ENCODE results near the gene ACAD10.

DNA sequence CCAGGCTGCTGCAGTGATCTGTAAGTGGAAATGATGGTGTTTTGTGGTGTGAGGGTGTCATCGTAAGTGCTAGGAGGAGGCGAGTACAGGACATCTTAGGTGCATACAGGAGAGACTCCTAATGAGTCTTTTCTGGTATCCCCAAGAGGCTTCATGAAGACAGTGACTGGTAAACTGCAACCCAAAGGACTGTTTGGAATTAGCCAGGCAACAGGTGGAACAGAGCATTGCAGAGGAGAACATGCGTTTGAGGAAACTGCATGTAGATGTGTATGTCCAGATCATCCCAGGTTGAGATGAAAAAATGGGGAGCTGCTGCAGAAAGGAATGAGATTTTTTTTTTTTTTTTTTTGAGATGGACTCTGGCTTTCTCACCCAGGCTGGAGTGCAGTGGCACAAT is 5.4 kb downstream of the ACAD10 start:
- TF ChIP-seq, protein P1, sequence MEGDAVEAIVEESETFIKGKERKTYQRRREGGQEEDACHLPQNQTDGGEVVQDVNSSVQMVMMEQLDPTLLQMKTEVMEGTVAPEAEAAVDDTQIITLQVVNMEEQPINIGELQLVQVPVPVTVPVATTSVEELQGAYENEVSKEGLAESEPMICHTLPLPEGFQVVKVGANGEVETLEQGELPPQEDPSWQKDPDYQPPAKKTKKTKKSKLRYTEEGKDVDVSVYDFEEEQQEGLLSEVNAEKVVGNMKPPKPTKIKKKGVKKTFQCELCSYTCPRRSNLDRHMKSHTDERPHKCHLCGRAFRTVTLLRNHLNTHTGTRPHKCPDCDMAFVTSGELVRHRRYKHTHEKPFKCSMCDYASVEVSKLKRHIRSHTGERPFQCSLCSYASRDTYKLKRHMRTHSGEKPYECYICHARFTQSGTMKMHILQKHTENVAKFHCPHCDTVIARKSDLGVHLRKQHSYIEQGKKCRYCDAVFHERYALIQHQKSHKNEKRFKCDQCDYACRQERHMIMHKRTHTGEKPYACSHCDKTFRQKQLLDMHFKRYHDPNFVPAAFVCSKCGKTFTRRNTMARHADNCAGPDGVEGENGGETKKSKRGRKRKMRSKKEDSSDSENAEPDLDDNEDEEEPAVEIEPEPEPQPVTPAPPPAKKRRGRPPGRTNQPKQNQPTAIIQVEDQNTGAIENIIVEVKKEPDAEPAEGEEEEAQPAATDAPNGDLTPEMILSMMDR (conservative IDR thresholded peaks at IDR 0.05; ENCODE audit: low read length): no peak
- TF ChIP-seq EZH2phosphoT487 (IDR thresholded peaks at IDR 0.05; ENCODE audit: borderline replicate concordance, low read depth, low read length): no peak
